Measurements from ENCODE around the gene OR2G6.
"Not testable (repeated sequence)": the region's sequence is repeated elsewhere in the genome, so short reads cannot be mapped to it uniquely, and the experiment has no call there.

OR2G6 gene

GRCh38 chr1:248521856-248522255, 14.0 kb downstream of the OR2G6 start:
- no peaks in the 10 kb centered on the region for H3K27me3 ChIP-seq (ENCODE audit: insufficient read depth, insufficient read length)
- no peak overlapping the region for H3K9ac ChIP-seq (ENCODE audit: insufficient read length, low read depth)
- no peak overlapping the region for H3K4me3 ChIP-seq (ENCODE audit: insufficient read length, low read depth)
- no peak for DNase-seq (ENCODE audit: low read depth, low spot score)
- no peaks in the 10 kb centered on the region for H3K4me1 ChIP-seq (ENCODE audit: insufficient read depth, insufficient read length)
- TF ChIP-seq SUZ12 (IDR thresholded peaks at IDR 0.05; ENCODE audit: extremely low read depth, insufficient read depth, insufficient read length) = no peak
- no peak for TF ChIP-seq YY1 (IDR thresholded peaks at IDR 0.05; ENCODE audit: insufficient read depth, insufficient read length)
- TF ChIP-seq ZNF274 (IDR thresholded peaks at IDR 0.05; ENCODE audit: low read depth, low read length) = no peak
- no peaks in the 10 kb centered on the region for H3K36me3 ChIP-seq (ENCODE audit: insufficient read depth, insufficient read length, low read length)
- peaks cover 5% of the 10 kb centered on the region; the same call in 1 of the 2 replicates for H3K9me3 ChIP-seq (ENCODE audit: insufficient read depth, low read length)

- not testable (repeated sequence) for H3K4me3 ChIP-seq (ENCODE audit: insufficient read length, low read depth); H3K36me3 ChIP-seq (ENCODE audit: insufficient read depth, insufficient read length, low read length); H3K9ac ChIP-seq (ENCODE audit: insufficient read length, low read depth); H3K27me3 ChIP-seq (ENCODE audit: insufficient read depth, insufficient read length); H3K4me1 ChIP-seq (ENCODE audit: insufficient read depth, insufficient read length); H3K9me3 ChIP-seq (ENCODE audit: insufficient read depth, low read length); DNase-seq (ENCODE audit: low read depth, low spot score)
These were observed 29.6 kb downstream of the OR2G6 start for GRCh38 chr1:248537449-248537848.

DNA sequence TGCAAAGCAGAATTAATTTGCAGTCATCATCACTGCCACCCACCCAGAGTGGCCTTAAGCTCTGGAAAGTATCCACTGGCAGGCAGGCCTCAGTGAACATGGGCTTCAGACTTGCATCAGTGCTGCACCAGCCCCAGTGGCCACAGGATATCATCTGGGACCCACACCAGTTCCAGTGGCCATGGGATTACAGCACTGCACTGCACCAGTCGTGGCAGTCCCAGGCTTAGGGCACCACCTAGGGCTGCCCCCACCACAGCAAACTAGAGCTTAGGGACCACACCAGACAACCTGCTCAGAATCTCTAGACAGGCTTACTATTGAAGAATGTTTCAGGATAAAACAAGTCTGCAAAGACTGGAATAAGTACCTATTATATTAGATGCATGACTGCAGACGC, 39.5 kb downstream of the OR2G6 start:
- H3K4me3 ChIP-seq (ENCODE audit: insufficient read length, low read depth); H3K9me3 ChIP-seq (ENCODE audit: insufficient read depth, low read length); H3K27me3 ChIP-seq (ENCODE audit: insufficient read depth, insufficient read length); H3K9ac ChIP-seq (ENCODE audit: insufficient read length, low read depth); H3K4me1 ChIP-seq (ENCODE audit: insufficient read depth, insufficient read length); H3K36me3 ChIP-seq (ENCODE audit: insufficient read depth, insufficient read length, low read length); DNase-seq (ENCODE audit: low read depth, low spot score): not testable (repeated sequence)

DNA sequence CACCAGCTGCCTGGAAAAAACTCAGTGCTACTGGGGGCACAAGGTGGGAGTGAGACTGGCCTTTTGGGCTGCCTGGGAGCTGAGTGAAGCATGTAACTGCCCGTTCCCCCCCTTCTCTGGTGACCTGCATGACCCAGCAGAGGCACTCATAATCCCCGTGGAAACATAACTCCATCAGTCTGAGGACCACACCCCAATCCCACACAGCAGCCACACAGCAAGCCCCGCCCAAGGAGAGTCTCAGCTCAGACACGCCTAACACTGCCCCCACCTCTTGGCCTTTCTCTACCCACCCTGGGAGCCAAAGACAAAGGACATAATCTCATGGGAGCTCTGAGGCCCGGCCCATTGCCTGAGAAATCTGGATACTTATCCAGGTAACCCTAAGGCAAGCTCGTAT, 43.2 kb downstream of the OR2G6 start:
- H3K36me3 ChIP-seq (ENCODE audit: insufficient read depth, insufficient read length, low read length); H3K9me3 ChIP-seq (ENCODE audit: insufficient read depth, low read length); H3K4me3 ChIP-seq (ENCODE audit: insufficient read length, low read depth); H3K27me3 ChIP-seq (ENCODE audit: insufficient read depth, insufficient read length); DNase-seq (ENCODE audit: low read depth, low spot score); H3K9ac ChIP-seq (ENCODE audit: insufficient read length, low read depth); H3K4me1 ChIP-seq (ENCODE audit: insufficient read depth, insufficient read length): not testable (repeated sequence)

DNA sequence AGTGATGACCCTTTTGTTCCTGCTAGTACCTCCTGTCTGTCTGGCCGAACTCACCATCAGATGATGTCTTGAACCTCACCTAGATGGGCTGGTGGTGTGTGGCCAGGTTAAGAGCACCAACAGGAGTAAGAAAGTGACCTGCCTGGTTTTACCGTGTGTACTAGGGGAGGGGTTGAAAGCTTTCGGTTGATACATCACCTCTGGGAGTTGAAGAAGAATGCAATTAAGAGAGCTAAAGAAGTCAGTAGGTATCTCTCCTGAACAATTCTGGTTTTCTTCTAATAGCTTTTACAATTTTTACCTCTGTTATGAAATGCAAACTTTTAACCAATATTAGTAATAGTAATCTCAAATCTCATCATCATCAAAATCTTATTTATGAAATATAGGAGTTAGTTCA, 54.8 kb downstream of the OR2G6 start, which contains the start of gene OR2T29:
Gene OR2T29, minus strand, starts transcription at position 101 of the 400 bp plus-strand sequence. CDS start 3,281 bp downstream, outside the sequence.
- DNase-seq (ENCODE audit: low read depth, low spot score); H3K9ac ChIP-seq (ENCODE audit: insufficient read length, low read depth); H3K4me3 ChIP-seq (ENCODE audit: insufficient read length, low read depth); H3K4me1 ChIP-seq (ENCODE audit: insufficient read depth, insufficient read length); H3K9me3 ChIP-seq (ENCODE audit: insufficient read depth, low read length); H3K27me3 ChIP-seq (ENCODE audit: insufficient read depth, insufficient read length); H3K36me3 ChIP-seq (ENCODE audit: insufficient read depth, insufficient read length, low read length): not testable (repeated sequence)

GRCh38 chr1:248565530-248566373, 57.9 kb downstream of the OR2G6 start:
- H3K4me1 ChIP-seq (ENCODE audit: insufficient read depth, insufficient read length); DNase-seq (ENCODE audit: low read depth, low spot score); H3K9ac ChIP-seq (ENCODE audit: insufficient read length, low read depth); H3K4me3 ChIP-seq (ENCODE audit: insufficient read length, low read depth); H3K36me3 ChIP-seq (ENCODE audit: insufficient read depth, insufficient read length, low read length); H3K9me3 ChIP-seq (ENCODE audit: insufficient read depth, low read length); H3K27me3 ChIP-seq (ENCODE audit: insufficient read depth, insufficient read length): not testable (repeated sequence)

DNA sequence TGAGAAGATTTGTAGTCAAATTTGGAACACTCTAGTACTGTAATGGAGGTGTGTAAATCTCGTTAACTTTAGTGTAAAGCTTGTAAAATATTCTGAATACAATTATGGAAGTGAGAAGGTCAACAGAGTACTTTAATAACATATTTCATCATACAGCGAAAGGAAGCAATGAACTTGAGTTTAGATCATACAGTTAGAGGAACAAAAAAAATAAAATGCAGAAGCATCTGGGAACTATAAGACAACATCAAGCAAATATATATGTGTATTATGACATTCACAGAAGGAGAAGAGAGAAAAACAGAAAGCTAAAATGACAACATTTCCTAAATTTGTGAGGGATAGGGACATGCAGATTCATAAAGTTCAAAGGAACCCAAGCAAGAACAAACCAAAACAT, 61.2 kb downstream of the OR2G6 start:
- DNase-seq (ENCODE audit: low read depth, low spot score); H3K36me3 ChIP-seq (ENCODE audit: insufficient read depth, insufficient read length, low read length); H3K4me3 ChIP-seq (ENCODE audit: insufficient read length, low read depth); H3K9me3 ChIP-seq (ENCODE audit: insufficient read depth, low read length); H3K27me3 ChIP-seq (ENCODE audit: insufficient read depth, insufficient read length); H3K4me1 ChIP-seq (ENCODE audit: insufficient read depth, insufficient read length); H3K9ac ChIP-seq (ENCODE audit: insufficient read length, low read depth): not testable (repeated sequence)

DNA sequence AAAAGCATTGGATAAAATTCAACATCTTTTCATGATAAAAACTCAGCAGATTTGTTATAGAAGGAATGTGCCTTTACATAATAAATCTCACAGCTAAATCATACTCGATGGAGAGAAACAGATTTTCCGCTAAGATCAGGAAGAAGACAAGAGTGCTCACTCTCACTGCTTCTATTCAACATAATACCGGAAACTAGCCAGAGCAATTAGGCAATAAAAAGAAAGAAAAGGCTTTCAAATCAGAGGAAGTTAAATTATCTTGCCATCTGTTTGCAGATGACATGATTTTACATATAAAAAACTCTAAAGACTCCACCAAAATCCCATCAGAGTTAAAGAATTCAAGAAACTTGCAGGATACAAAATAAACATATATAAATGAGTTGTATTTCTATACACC, 62.9 kb downstream of the OR2G6 start:
- H3K36me3 ChIP-seq (ENCODE audit: insufficient read depth, insufficient read length, low read length); DNase-seq (ENCODE audit: low read depth, low spot score); H3K9me3 ChIP-seq (ENCODE audit: insufficient read depth, low read length); H3K4me1 ChIP-seq (ENCODE audit: insufficient read depth, insufficient read length); H3K9ac ChIP-seq (ENCODE audit: insufficient read length, low read depth); H3K27me3 ChIP-seq (ENCODE audit: insufficient read depth, insufficient read length); H3K4me3 ChIP-seq (ENCODE audit: insufficient read length, low read depth): not testable (repeated sequence)

- H3K4me1 ChIP-seq (ENCODE audit: insufficient read depth, insufficient read length); H3K9me3 ChIP-seq (ENCODE audit: insufficient read depth, low read length); H3K36me3 ChIP-seq (ENCODE audit: insufficient read depth, insufficient read length, low read length); DNase-seq (ENCODE audit: low read depth, low spot score); H3K9ac ChIP-seq (ENCODE audit: insufficient read length, low read depth); H3K27me3 ChIP-seq (ENCODE audit: insufficient read depth, insufficient read length); H3K4me3 ChIP-seq (ENCODE audit: insufficient read length, low read depth): not testable (repeated sequence)
These were observed 64.2 kb downstream of the OR2G6 start for GRCh38 chr1:248572049-248572448.

- H3K4me1 ChIP-seq (ENCODE audit: insufficient read depth, insufficient read length); H3K4me3 ChIP-seq (ENCODE audit: insufficient read length, low read depth); H3K36me3 ChIP-seq (ENCODE audit: insufficient read depth, insufficient read length, low read length); DNase-seq (ENCODE audit: low read depth, low spot score); H3K27me3 ChIP-seq (ENCODE audit: insufficient read depth, insufficient read length); H3K9me3 ChIP-seq (ENCODE audit: insufficient read depth, low read length); H3K9ac ChIP-seq (ENCODE audit: insufficient read length, low read depth): not testable (repeated sequence)
These were observed 66.0 kb downstream of the OR2G6 start for GRCh38 chr1:248573856-248574255.

DNA sequence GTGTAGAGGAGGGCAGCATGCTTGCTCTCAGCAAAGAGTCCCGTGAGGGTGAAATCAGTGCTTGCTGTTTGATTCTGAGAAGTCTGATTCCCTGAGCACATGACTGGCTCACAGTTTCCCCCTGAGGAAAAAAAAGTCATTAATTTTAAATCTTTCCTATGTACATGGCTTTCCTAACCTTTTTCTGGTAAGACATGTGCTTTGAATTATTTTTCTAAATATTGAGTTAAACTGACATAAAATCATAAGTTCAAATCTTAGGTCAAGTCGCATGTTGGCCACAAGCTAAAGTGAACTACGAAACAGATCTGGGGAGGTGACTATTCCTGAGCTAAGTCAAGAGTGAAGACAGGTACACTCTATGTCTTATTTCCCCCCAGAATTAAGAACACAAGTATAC, 66.8 kb downstream of the OR2G6 start, which contains the start of gene OR2T34:
Gene OR2T34, minus strand, starts transcription at position 101 of the 400 bp plus-strand sequence. Its CDS starts 0 bp downstream, at position 101.
- not testable (repeated sequence) for H3K9me3 ChIP-seq (ENCODE audit: insufficient read depth, low read length); H3K4me3 ChIP-seq (ENCODE audit: insufficient read length, low read depth); DNase-seq (ENCODE audit: low read depth, low spot score); H3K27me3 ChIP-seq (ENCODE audit: insufficient read depth, insufficient read length); H3K36me3 ChIP-seq (ENCODE audit: insufficient read depth, insufficient read length, low read length); H3K4me1 ChIP-seq (ENCODE audit: insufficient read depth, insufficient read length); H3K9ac ChIP-seq (ENCODE audit: insufficient read length, low read depth)
